Left colon (tissue), 2 donors: Measurements from ENCODE around the gene UMAD1. TPM values are rescaled to one million over a fixed set of nuclear protein-coding genes. Genes with fewer than 3 reads are reported as not detected.

Experiments
- ATAC-seq: fragments of 200-7000 bp; cut with Tn5 transposase; one replicate; pipeline ENCODE4 v1.9.1; 2020; ENCODE audit warnings: mild to moderate bottlenecking, moderate library complexity
- DNase-seq, 2 donors: peaks; one replicate each; pipeline ENCODE4 v3.0.0-alpha.2; 2020
- intact Hi-C, 2 donors: fragments of 100-400 bp; cut with DNase I in 1 of 2; cut with micrococcal nuclease in 1 of 2; formaldehyde crosslinking; loops; one replicate each; pipeline versions ENCODE4 v1.11.2 to v1.14.0; 2022; cut with DNase I, micrococcal nuclease
- total RNA-seq, 2 donors: library from RNA; stranded (reverse); fragmentation: NEBNext Ultra II Directional; extraction: Animal tissue kit (Norgen Biotek cat#: 25700); gene quantifications; one replicate each; pipeline ENCODE4 v1.2.1, GENCODE V29; 2021
- donor health status: DM: no; HTN: no; CAD: no.
- donor health status: DM: yes; HTN: yes; CAD: no.

UMAD1 gene
- total RNA-seq, 2 donors from 2014 or later: 16.1 to 24.7 TPM

DNA sequence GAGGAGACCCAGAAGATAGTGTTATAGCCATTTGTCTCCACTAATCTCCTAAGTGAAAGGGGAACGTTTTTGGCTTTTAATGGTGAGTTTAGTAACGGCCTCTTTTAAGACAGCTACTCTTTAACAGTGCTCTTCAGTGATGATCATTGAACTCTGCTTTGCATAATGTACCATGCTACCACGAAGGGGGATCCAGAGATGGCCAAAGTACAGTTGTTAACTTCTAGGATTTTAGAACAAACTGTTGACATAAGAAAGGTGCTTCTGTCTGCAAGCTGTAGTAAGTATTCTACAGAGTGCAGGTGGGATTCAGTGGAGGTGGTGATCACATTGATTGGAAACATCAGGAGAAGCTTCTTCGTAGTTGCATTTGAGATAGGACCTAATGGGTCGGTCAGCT, 192.0 kb downstream of the UMAD1 start:
- no peak for ATAC-seq
- intact Hi-C loops: no loop called here
- DNase-seq: no peak

DNA sequence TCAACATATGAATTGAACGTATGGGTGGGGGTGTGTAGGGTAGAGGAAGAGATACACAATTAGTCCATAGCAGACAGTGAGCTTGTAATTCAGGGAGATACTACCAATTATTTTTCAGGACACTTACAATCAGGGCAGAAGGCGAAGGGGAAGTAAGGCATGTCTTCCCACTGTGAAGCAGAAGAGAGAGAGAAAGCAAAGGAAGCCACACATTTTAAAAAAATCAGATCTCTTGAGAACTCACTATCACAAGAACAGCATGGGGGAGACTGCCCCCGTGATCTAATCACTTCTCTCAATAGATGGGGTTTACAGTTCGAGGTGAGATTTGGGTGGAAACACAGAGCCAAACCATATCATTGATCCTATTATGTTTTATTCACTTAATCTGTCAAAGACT, 194.2 kb downstream of the UMAD1 start:
- intact Hi-C loops: no loop called here
- no peak for DNase-seq
- no peak for ATAC-seq

DNA sequence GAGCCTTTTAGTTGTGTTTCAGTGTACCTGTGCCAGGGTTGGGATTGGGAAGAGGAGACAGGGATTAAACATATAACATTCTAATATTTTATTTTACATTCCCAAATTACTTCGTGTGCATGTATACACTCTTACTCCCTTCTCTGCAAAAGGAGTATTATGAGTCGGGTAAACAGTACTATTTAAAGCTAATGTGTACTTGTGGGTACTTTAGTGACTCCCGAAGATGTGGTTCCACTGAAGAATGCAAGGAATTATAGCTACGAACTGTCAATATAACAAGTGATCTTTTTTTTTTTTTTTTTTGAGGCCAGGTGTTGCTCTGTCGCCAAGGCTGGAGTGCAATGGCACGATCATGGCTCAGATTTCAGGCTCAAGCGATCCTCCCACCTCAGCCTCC, 200.5 kb downstream of the UMAD1 start:
- ATAC-seq (no peak), DNase-seq (no peak)
- intact Hi-C loops: no loop called here

DNA sequence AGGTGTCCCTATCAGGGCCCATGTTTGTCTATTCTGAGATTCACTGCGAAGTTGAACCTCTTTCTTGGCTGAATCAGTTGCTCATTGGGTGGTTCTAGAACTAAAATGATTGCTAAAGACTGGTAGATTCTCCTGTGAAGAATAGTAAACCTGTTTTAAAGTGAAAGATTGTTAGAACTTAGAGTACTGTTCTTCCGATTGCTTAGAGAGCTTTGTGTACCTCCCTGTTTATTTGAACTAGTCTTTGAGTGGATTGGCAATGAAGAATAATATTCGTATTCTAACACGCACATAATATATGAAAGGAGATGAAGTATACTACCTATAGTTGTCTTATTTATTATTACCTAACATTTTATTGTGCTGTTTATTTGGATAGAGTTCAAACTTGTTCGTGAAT, 202.7 kb downstream of the UMAD1 start:
- DNase-seq (no peak), ATAC-seq (no peak)
- intact Hi-C loops: no loop called here

DNA sequence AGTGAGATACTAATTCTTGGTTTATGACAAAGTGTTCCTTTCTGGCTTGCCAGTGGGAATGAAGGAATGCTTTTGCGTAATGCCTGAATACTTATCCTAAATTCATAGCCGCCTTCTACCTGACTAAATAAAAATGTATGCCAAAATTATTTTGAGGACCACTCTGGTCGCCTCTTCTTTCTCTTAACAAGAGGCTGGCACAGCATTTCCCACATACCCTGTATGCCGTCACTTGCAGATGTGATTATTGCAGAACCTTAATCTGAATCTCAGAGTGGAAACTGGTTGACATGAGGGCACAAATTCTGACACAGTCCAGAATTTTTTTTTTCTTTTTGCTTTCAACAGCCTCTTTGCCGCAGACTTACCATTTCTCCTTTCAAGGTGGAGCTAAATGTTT, 203.4 kb downstream of the UMAD1 start:
- DNase-seq (no peak), ATAC-seq (no peak)
- intact Hi-C loops: no loop called here

DNA sequence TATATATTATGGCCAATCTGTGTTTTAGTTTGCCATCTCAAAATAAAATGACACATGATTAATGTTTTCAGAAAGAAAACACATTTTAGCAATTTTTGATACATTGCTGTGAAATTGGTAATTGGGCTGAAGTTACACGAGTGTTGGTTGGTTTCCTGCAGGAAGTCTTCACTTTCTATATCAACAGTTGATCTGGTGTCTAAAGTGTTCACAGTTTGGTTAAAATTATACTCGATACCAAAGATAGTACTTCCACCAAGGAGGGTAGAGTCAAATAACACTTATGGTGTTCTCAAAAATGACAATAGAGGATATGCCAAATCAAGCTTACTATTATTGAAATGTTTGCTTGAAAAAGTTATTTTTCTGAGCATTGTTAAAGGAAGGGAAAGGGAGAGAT, 207.7 kb downstream of the UMAD1 start:
- DNase-seq: no peak
- intact Hi-C loops: no loop called here
- ATAC-seq: no peak

DNA sequence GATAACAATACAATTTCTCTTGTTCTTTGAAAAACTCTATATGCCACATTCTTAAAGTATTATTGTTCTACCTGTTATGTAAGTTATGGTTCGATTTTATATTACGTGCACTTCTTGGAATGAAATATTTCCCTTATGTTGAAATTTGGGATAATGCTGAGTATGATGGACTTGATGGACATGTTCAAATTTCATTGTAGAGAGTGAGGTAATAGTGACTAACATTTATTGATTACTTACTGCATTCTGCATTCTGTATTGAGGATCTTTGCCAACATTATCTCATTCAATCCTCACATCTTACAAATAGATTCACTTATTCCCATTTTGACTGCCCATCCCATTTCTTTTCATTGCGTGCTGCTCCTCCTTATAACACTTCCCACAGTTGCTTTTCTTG, 208.3 kb downstream of the UMAD1 start:
- no peak for DNase-seq
- ATAC-seq: no peak
- intact Hi-C loops: no loop called here

DNA sequence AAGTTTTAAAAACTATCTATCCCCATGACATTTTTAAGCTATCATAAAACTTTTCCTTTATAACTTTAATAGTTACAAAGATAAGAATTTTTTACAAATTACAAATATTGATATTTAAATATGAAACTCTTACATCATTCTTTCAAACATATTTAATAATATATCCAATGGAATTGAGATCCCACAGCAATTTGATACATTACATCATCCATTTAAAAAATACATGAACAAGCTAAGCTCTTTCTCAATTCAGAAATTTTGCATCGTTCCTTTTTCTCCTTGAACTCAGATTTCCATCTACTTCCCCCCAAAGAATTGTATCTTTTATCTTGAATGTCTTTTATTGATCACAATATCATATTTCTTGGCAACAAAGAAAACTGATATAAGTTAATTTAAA, 209.6 kb downstream of the UMAD1 start:
- intact Hi-C loops: no loop called here

DNA sequence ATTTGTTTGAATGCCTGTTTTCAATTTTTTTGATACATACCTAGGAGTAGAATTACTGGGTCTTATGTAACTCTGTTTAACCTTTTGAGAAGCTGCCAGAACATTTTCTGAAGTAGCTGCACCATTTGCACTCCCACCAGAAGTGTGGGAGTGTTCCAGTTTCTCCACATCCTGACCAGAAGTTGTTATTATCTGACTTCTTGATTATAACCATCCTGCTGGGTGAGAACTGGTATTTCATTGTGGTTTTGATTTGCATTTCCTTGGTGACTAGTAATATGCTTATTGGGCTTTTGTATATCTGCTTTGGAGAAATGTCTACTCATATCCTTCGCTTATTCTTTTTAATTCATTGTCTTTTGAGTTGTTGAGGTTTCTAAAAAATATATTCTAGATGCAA, 210.8 kb downstream of the UMAD1 start:
- DNase-seq (no peak), ATAC-seq (no peak)
- intact Hi-C loops: no loop called here

More for the DNA sequence above, 209.6 kb downstream of the UMAD1 start:
- no peak for ATAC-seq
- no peak for DNase-seq

DNA sequence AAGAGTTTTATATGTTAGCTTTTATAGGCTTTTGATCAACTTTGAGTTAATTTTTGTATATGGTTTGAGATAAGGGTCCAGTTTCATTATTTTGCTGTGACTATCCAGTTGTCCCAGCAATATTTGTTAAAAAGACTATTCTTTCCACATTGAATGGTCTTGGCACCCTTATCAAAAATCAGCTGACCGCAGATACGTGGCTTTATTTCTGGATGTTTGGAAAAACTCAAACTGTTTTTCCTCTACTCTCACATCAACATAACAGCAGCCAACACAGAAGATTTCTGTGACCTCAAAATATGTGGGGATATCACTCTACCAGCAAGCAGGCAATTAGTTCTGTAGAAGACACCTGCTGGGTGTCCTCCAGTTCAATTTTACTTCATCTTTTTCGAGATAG, 211.4 kb downstream of the UMAD1 start:
- no peak for DNase-seq
- intact Hi-C loops: no loop called here
- no peak for ATAC-seq

DNA sequence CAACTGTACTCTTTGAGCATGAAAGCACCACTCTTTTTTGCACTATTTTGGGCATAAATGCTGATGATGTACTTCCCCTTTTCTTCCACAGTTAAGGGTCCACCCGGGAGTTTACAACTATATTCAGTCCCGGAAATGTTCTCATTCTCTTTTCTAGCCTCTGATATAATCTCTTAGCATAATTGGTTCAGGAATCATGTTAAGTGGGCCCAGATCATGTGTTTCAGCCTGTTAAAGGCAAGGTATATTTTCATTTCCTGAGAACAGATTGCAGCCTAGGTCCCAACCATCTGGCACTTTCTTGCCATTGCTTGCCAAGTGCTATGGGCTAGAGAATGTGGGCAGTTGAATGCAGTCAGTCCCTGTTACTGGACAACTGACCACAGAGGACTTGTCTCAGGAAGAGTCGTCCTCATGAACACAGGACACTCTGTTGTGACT, 216.6 kb downstream of the UMAD1 start:
- DNase-seq (no peak), ATAC-seq (no peak)
- intact Hi-C loops: no loop called here

DNA sequence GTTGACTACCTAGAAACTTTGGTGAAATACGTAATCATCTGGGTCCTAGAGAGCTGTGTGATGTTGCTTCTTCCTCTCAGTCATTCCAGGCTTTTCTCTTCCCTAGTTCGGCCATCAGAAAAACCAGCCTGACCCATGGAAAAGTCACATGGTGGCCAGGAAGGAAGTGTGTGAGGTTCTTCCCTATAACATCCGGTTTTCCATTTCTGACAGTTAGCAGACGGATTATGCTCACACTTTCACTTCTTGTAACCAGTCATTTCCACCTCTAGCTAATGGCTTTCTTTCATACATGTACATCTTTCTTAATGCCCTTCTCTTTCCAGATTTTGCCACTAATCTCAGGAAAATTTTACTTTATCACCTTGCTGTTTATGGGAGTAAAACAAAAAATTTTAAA, 218.0 kb downstream of the UMAD1 start:
- intact Hi-C loops: no loop called here
- ATAC-seq (no peak), DNase-seq (no peak)

DNA sequence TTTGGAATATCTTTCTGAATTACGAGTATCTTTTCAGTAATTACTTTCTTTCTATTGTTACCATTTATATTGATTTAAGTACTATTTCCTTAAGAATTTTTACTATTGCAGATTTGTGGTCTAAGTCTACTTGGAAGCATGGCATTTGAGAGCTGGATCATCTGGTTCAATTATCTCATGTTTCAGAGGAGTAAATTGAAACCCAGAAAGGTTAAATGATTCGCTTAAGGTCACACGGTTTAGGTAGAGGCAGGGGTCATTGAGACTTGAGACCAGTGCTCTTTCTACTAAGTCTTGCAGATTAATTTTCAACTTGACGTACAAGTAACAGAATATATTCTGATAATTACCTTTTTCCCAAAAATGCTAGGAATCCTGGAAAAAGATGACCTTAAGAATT, 218.9 kb downstream of the UMAD1 start:
- no peak for DNase-seq
- intact Hi-C loops: no loop called here
- ATAC-seq: no peak

DNA sequence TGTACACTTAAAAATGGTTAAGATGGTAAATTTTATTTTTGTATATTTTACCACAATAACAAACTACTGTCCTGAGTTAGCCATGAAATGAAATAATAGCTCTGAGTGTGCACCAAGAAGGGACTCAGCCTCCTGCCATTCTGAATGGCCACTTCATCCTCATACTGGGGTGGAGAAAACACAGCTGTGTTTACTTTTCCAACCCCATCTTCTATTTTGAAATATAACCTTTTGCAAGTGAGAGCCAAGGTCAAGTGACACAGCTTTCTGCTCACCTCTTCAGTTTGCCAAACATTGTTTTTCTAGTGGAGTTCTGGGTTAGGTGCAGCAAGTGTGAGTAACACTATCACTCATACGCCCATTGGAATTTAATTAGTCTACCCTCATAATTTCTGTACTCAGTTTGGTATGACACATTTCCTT, 220.7 kb downstream of the UMAD1 start:
- DNase-seq (no peak), ATAC-seq (no peak)
- intact Hi-C loops: no loop called here

DNA sequence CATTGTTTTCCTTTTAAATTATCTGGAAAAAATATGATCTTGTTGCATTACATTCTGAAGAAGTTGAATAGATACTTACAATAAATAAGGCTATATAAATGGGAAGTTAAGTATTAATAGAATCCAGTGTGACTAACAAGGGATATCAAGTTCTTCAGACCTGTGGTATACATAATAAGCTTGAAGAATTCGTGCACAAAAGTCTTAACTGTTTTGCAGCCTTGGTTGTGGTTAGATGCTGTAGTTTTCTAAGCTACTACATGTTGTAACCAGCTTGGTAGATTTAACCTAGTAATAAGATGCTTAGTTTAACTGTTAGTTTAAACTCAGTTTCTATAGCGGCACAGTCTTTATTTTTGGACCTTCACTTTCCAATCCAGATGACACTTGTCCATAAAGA, 221.8 kb downstream of the UMAD1 start:
- DNase-seq: no peak
- no peak for ATAC-seq
- intact Hi-C loops: no loop called here

DNA sequence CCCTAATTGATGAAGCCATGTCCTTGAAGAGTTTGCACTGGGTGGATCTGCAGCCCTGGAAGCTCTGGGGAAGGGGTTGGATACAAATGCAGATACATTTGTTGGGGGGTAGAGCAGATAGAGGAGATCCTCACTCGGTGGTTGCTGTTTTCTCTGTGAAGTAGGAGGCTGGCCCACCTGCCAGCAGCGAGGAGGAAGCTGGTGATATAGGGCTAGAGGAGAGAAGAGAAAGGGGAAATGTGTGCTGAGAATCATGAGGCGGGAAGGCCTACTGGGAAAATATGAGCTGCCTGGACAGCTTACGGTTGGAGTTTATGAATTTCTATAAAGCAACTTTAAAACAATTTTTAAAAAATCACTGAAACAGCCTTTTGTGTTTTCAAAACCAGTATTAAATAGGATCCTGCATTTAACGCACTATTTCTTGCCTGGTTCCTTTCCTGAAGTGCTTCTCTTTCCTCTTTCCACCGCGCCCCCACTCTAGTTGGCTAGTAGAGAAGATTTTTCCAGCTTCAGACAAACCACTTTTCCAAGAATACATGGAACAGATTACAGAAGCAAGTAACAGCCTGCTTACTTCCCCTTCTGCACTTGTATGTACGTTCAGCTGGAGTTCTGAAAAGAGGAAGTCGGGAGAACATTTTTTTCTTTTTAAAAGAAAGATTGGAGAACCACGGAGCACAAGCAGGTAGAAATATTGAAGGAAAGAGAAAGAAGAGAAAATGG, 227.5 kb downstream of the UMAD1 start:
- DNase-seq (no peak), ATAC-seq (no peak)
- intact Hi-C loops: no loop called here

DNA sequence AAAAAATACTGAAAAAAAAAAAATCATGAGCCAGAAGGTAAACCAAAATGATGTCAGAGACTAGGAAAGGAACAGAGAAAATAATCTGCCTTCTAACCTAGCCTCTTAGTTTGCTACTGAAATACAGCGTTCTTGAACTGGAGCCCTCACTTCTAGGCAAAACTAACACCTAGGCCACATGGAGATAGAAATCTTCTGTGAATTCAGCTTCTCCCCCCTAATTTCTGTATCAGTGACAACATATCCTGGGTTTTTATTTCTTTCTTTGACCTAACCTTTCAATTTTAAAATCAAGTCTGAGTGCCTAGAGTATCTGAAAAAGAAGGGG, 228.0 kb downstream of the UMAD1 start:
- DNase-seq (no peak), ATAC-seq (no peak)
- intact Hi-C loops: no loop called here

DNA sequence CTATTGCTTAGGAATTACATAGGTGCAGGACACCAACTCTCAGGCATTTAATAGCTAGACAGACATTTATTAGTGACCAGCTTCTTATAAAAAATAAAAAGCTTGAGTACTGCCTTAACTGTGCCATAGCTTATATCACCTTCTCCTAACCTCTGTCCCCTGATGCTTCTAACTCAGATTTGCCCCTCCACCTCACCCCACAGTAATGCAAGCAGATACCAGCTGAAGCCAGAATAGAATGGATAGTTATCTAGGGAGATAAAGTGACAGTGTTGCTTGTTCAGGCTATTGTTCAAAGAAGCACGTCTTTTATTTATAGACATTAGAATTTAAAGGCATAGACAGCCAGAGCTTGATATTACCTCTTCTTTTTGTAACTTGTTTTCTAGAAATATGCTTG, 228.5 kb downstream of the UMAD1 start:
- intact Hi-C loops: no loop called here
- ATAC-seq: no peak
- DNase-seq: no peak

DNA sequence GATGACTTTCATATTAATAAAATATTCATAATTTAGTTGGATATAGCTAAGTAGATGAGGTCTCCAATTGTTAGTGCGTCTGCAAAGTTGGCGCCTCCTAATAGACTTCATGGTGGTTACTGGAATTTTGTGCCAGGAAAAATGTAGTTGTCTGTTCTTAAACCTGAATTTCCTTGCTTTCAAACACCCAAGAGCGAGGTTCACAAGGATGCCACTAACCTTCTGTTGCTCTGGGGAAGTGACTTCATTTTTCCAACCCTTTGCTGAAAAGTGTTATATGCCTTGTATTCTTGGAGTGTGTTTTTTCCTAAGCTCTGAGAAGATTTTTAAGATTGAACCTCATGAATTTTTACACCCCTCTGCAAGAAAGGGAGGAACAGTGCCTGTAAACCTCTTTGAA, 229.1 kb downstream of the UMAD1 start:
- ATAC-seq: no peak

DNA sequence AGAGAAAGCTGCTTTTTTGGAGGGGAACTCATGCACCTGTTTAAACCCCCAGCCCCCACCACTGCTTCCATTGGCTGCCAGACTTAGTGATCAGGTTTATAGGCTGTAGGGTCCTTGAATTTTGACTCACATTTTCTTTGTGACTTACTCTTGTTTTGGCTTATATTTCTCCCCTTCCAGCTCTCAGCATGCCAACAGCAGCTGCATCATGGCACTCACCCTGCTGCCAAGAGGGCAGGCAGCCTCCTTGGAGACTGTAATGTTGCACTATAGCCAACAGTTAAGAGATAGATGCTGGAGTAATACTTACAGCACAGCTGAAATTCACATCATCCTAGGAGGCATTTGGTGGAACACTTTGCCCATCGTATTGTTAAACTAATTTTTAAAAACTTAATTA, 230.0 kb downstream of the UMAD1 start:
- DNase-seq: no peak
- intact Hi-C loops: no loop called here
- no peak for ATAC-seq

More for the DNA sequence above, 229.1 kb downstream of the UMAD1 start:
- no peak for DNase-seq
- intact Hi-C loops: no loop called here

DNA sequence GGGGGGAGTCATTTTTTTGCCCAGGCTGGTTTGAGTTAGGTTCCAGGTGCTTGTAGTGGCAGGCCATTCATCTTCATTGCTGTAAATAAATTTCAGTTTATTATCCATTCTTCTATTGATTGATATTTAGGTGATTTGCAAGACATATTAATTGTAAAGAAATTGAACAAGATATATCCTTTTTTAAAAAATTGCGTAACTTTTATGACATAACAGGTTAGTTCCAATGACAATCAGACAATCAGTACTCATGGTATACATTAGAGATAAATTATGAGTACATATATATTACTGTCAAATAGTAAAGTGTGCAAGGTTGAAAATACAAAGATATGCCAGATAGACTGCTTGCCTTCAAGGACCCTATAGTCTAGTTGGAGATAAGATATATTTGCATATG, 235.9 kb downstream of the UMAD1 start:
- intact Hi-C loops: no loop called here
- DNase-seq: no peak
- no peak for ATAC-seq

DNA sequence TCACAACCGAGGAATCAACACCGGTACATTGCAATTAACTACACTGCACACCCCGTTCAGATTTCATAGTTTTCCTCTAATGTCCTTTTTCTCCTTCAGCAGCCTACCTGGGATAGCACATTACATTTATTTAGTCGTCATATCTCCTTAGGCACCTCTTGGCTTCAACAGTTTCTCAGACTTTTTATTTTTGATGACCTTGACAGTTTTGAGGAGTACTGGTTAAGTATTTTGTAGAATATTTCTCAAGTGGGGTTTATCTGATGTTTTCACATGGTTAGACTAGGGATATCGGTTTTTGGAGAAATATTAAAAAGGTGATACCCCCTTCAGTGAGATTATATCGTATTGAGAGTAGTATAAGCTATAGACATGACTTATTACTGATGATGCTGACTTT, 241.0 kb downstream of the UMAD1 start:
- intact Hi-C loops: no loop called here
- no peak for ATAC-seq
- DNase-seq: no peak
